Kidney glomerular epithelial cell (primary cell): ENCODE results near the gene ZIC2.

Experiments used
- DNase-seq: peaks from one replicate; lab custom pipeline; 2025; lab: John Stamatoyannopoulos, UW

ZIC2 gene

DNA sequence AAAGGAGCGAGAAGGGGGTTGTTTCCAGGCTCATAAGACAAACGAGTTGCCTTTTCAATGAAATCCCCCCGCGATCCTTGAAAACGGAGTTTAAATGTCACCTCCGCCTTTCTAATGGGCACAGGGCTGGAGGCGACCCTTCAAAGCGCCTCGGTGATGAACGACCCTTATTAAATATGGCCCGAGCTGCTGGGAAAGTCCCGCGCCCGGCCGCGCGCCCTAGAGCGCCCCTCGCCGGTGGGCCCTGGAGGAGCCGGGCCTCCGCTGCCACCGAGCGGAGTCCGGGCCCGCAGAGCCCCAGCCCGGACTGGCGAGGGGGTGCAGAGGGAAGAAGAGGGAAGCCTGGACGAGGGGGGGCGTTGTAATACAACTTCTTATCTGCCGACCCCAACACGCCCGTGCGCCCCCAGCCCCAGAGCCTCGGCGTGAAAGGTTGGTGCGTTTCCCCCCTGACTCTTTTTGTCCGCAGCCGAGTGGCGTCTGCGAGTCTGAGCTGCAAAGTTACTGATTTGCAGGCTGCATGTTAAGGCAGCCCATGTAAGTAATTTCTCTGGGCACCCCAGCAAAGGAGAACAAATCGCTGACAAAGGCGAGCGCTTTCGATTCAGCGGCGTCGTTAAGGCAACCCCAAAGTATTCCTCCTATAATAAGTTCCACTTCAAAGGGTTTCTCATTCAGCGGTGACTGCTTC lies 21.9 kb upstream of the ZIC2 start:
- DNase-seq, result no peak

- no peak for DNase-seq
Measured at GRCh38 chr13:99960663-99961311, 20.8 kb upstream of the ZIC2 start.

DNA sequence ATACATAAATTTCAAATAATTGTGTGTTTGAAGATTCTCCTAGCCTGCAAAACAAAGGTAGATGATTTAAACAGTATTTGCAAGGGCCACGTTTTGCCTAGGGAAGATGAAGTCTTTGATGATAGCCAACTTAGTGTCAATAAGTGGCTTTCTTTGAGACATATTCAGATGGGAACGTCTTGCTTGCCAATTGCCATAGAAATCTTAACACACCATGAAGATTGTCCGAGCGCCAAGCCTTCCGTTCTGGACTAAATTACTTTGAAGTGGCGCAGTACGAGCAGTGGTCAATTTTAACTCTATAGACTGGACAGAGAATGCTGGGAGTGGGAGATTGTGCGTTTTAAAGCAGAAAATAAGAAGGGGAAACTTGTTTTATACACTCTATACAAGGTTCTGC lies 19.9 kb upstream of the ZIC2 start:
- DNase-seq, result no peak

DNA sequence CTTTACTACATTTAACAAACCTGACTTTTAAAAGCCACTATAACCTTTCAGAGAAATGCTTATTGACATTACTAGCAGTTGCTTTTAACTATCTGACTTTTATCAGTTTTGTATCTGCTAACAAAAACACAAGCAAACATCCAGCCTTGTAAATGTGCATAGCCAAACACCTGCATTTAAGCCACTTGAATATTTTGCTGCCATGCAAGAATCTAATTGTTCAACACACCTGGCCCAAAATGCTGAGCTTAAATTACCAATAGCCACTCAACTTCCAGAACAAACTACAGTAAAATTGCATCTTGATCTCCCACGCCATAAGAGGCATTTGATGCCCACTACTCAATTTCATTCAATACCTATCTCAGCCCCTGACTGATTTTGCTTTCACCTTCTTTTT lies 19.3 kb upstream of the ZIC2 start:
- no peak for DNase-seq

DNA sequence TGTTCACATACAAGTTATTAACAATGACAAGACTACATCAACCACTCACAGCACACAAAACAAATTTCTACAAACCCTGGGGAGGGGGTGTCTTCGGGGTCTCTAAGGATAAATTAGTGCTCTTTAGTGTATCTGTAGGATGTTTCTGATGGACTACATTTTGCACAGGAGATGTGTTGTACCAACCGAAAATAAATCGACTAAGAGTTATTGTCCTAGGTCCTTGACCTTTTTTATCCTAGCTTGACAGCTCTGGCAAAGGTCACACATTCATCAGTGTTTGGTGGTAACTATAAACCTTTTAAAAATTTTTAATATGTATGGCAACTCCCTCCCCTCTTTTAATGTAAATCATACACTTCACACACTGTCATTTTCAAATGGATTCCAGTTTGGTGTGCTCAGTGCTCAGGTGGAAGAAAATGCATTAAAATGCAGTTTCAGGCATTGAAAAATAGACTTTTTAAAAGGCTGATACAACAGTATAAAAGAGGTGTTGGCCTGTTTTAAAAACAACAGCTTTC lies 17.7 kb upstream of the ZIC2 start:
- no peak for DNase-seq

- no peak for DNase-seq
Measured at GRCh38 chr13:99965329-99966000, 16.1 kb upstream of the ZIC2 start.

DNA sequence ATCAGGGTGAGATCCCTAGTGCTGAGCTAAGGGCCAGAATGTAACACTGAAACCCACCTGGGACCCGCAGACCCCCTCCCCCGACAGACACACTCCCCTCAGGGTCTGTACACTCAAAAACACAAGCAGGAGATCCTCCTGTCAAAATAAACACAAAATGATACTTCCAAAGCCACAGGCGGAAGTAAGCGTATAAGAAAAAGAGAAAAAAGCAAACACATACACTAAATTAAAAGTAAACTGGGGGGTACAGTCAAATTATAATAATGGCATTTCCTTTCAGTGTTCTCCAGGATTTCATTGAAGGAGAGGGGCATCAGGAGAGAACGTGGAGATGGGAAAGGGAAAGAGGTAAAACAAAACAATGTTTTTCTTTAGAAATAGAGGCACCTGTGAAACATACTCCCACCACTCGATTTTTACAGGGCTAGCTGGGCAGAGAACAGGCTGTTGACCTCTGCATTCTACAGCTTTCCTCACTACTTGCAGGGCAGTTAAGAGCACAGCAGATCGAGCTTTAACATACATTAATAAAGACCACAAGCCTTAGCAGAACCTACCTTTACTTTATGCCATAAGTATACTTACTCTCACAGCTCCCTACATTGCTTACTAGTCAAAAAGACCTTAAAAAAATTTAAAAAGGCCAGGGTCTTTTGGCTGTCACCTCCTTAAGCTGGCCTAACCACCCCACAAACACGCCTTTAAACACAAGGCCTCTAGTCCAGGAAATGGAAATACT lies 15.3 kb upstream of the ZIC2 start:
- DNase-seq, result no peak

- no peak for DNase-seq
Measured at GRCh38 chr13:99967498-99967868, 14.1 kb upstream of the ZIC2 start.

DNA sequence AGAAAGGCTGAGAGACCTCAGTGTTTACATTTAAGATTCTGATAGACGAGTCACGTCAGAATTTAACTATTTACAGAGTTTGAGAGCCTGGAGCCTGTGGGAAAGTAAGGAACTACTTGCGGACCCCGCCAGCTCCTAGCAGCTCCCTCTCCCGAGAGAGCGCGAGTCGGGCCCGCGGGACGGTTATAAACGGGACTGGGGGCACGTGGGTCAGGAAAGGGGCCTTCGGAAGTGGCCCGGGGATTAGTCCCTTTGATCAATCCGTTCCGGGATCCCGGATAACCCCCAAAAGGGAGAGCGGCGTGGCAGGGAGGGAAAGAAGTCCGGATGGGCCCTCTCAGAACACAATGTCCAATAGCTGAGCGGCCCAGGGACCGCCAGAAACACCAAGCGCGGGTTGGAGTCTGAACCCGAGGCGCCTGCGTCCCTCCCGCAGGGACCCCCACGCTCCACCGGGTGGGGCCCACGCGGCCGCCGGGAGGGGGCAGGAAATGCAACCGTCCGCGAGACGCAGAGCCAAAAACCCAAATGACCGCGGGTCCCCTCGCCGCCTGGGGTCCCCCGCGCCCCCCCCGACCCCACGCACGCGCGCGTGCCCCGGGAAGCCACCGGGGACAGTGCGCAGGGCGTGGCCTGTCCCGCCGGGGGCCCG lies 13.6 kb upstream of the ZIC2 start:
- no peak for DNase-seq

- DNase-seq, result no peak
Measured at GRCh38 chr13:99968521-99969452, 12.8 kb upstream of the ZIC2 start.

DNA sequence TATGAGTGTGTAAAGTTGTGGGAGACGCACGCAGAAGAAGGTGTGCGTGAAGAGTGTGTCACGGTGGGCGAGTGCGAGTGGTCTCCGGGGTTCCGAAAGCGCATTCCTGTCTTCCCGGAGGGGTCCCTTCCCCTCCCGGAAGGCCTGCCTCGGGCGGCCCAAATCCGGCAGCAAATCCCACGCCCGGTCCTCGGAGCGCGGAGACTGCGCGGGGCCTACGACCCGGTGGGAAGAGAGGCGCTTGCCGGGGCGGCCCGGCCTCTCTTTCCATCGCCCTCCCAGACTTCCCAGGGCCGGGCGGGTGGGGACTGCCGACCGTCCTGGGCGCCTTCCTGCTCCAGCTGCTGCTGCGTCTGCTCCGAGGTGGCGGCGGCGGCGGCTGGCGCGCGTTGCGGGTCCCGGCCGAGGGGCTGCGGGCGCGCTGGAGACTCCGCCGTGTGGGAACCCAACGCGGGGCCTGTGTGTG lies 12.1 kb upstream of the ZIC2 start:
- no peak for DNase-seq

- no peak for DNase-seq
Measured at GRCh38 chr13:99969919-99970650, 11.5 kb upstream of the ZIC2 start.

DNA sequence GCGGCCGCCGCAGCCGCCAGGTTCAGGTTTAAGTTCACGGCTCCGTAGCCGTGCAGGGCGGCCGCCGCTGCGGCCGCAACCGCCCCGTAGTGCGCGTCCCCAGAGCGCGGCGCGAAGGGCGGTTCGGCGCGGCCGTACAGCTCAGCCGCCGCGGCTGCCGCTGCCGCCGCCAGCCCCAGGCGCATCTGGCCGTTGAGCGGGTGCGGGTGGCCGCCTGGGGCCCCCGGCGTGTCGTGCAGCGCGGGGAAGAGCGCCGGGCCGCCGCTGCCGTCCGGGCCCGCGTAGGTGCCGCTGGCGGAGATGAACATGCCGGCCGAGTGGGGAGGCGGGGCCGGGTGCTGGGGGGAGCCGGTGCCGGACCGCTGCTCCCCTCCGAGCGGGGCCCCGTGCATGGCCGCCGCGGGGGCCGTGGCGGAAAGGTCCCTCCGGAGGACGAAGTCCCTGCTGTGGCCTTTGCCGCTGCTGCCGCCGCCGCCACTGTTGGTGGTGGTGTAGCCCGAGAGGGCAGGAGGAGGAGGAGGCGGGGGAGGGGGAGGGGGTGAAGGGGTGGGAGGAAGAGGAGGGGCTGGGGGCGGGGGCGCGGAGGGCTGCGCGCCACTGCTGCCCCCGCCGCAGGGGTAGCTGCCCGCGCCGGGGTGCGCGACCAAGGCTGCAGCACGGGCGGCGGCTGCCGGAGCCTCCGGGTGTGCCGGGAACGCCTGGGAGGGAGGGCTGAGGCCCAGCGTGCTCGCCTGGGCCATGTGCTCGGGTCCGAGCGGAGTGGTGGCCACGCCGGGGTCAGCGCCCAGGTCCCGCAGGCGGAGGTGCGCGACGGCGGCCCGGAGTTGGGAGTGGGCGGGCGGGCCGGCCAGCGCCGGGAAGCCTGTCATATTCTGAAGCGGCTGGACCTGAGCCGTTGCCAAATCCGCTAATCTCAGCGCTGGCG lies 10.7 kb upstream of the ZIC2 start:
- DNase-seq, result no peak

DNA sequence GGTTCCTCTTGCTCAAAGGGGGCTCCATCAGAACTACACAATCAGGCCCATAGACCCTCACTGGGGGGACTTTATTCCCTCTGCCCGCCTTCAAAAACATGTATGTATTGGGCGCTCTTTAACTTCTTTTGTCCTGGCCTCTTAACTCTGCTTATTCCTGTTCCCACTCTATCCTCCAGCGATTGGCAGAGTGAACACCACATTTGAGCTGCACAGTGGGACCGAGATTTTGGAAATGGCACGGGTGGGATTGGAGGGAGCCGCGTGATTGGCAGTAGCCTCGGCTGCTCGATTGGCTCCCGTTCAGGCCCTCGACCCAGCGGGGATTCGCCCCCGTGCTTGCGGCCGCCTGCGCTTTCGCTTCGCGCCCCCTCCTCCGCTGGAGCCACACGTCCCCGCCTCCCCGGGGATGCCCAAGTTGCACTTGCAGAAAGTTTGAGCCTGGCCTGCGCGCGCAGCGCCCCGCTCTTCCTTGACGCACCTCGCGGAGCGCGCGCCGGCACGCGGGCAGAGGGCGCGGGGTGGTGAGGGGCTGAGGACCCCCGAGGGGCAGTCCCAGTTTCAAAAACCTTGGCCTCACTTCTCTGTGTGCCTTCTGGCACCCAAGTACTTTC lies 9.9 kb upstream of the ZIC2 start, which contains the start of gene ZIC5:
Gene ZIC5, minus strand, starts transcription at position 192 of the 614 bp plus-strand sequence. Its CDS starts 164 bp downstream, at position 28.
- no peak for DNase-seq

DNA sequence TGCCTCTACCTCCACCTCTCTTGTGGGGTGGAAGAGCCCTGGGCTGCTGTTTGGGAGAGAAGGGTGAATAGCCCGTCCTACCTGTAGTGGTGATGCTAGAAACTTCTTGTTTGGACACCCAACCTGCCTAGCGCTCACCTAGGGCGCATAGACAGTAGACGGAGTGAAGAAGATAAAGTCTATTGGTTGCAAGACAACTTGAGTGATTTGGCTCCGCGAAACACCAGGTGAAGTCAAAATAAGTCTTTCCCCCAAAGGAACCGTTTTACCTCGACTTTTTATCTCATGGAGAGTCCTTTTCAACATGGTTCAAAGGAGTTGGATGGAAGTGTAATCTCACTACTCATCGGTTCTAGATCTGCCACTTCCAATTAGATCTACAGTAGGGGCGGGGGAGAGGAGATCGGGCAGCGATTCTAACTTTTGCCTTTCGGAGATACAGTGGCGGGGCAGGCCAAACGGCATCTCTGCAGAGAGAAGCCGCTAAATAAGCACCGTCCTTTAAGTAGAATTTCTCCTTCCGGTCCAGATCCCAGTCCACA lies 9.3 kb upstream of the ZIC2 start:
- DNase-seq, result no peak

- no peak for DNase-seq
Measured at GRCh38 chr13:99973163-99973807, 8.3 kb upstream of the ZIC2 start.

DNA sequence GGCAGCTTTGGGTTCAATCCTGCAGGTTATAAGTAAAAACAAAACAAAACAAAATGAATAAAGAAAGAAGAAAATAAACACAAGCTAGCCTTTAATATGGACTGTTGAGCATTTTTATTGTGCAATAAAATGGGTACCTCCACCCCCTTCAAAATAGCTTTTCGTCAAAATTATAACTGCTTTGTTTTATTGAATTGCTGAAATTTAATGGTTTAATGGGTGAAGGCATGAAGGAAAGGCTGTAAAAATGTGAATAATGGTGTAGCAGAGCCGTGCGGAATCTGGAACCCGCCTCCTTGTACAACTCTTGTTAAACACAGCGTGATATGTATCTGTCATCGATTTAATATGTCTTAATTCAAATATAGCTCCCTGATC lies 7.8 kb upstream of the ZIC2 start:
- DNase-seq, result no peak
